Suprapubic skin (tissue), 4 donors: Measurements from ENCODE around the gene DNAH17. TPM values are rescaled to one million over a fixed set of nuclear protein-coding genes. Genes with fewer than 3 reads are reported as not detected.
"Not testable (repeated sequence)": the region's sequence is repeated elsewhere in the genome, so short reads cannot be mapped to it uniquely, and the experiment has no call there.

Experiments used
- DNase-seq, 2 donors: peaks; one replicate each; pipeline ENCODE4 v3.0.0-alpha.2; 2019; ENCODE audit warnings: low spot score in 2 of 2
- H3K27ac ChIP-seq: fragments of 200-600 bp; sonication (generic); one replicate; pipeline ENCODE4 v1.5.1; 2019
- H3K27me3 ChIP-seq: fragments of 200-600 bp; sonication (generic); one replicate; pipeline ENCODE4 v1.5.1; 2019
- H3K36me3 ChIP-seq: fragments of 200-600 bp; sonication (generic); one replicate; pipeline ENCODE4 v1.5.1; 2019
- H3K4me1 ChIP-seq: fragments of 200-600 bp; sonication (generic); one replicate; pipeline ENCODE4 v1.5.1; 2019
- H3K4me3 ChIP-seq: fragments of 200-600 bp; sonication (generic); one replicate; pipeline ENCODE4 v1.5.1; 2019; ENCODE audit warnings: mild to moderate bottlenecking
- H3K9me3 ChIP-seq: fragments of 200-600 bp; sonication (generic); one replicate; pipeline ENCODE4 v1.5.1; 2019
- CTCF ChIP-seq, 2 donors: fragments of 200-600 bp in 1 of 2; fragments of 450-650 bp in 1 of 2; sonication (generic) in 1 of 2; IDR thresholded peaks; one replicate each; pipeline ENCODE4 v1.5.1; 2016 to 2019; ENCODE audit warnings: antibody characterized with exemption in 2 of 2, mild to moderate bottlenecking in 1 of 2, moderate library complexity in 1 of 2
- EP300 ChIP-seq: sonication (generic); formaldehyde crosslinking; IDR thresholded peaks from one replicate; pipeline ENCODE4 v1.6.1; 2017; ENCODE audit warnings: antibody characterized with exemption
- POLR2A ChIP-seq, 2 donors: fragments of 450-650 bp; IDR thresholded peaks; one replicate each; pipeline ENCODE4 v1.6.1; 2017; ENCODE audit warnings: antibody characterized with exemption in 2 of 2, mild to moderate bottlenecking in 2 of 2, moderate library complexity in 2 of 2
- POLR2AphosphoS5 ChIP-seq, 3 donors: sonication (generic); formaldehyde crosslinking; IDR thresholded peaks; one replicate each; pipeline ENCODE4 v1.6.1; 2017; ENCODE audit warnings: antibody characterized with exemption in 3 of 3
- WGBS: methylation state at CpG from one replicate; pipeline ENCODE4 v1.1.5; 2018; 5-methylcytosine and 5-hydroxymethylcytosine counted together
- total RNA-seq, 4 donors: library from RNA; depleted of rRNA; stranded (reverse); fragments of >200 nt; gene quantifications; one replicate each; pipeline ENCODE4 v1.1.0, GENCODE V29; 2016

Gene DNAH17
- total RNA-seq, 4 donors from 2014 or later = 3.7 to 6.7 (median 5.2) TPM

- peaks cover 6% of the 10 kb centered on the region for H3K27me3 ChIP-seq
- DNase-seq = no peak
- 92% methylated on average over 6 of the region's 11 CpGs for WGBS
- H3K4me3 ChIP-seq = no peak overlapping the region
- no peaks in the 10 kb centered on the region for H3K9me3 ChIP-seq
- no peaks in the 10 kb centered on the region for H3K4me1 ChIP-seq
- H3K27ac ChIP-seq = no peak overlapping the region
- TF ChIP-seq POLR2A (IDR thresholded peaks at IDR 0.05) (no peak), POLR2AphosphoS5 (IDR thresholded peaks at IDR 0.05) (no peak), CTCF (IDR thresholded peaks at IDR 0.05) (no peak), EP300 (no peak)
- H3K36me3 ChIP-seq = no peaks in the 10 kb centered on the region
Measured at GRCh38 chr17:78507526-78507925, 69.7 kb downstream of the DNAH17 start.

GRCh38 chr17:78506454-78507309 lies 70.5 kb downstream of the DNAH17 start:
- no peak for DNase-seq
- Histone ChIP-seq H3K4me1 (no peaks in the 10 kb centered on the region), H3K27ac (no peak overlapping the region), H3K27me3 (peaks cover 6% of the 10 kb centered on the region), H3K36me3 (no peaks in the 10 kb centered on the region), H3K9me3 (no peaks in the 10 kb centered on the region), H3K4me3 (no peak overlapping the region)
- TF ChIP-seq POLR2A (IDR thresholded peaks at IDR 0.05) = no peak
- TF ChIP-seq POLR2AphosphoS5 (IDR thresholded peaks at IDR 0.05) = no peak
- no peak for TF ChIP-seq EP300
- no peak for TF ChIP-seq CTCF (IDR thresholded peaks at IDR 0.05)
- 78% methylated on average over 18 of the region's 20 CpGs for WGBS

- no peak for TF ChIP-seq EP300
- TF ChIP-seq CTCF (IDR thresholded peaks at IDR 0.05) = no peak
- TF ChIP-seq POLR2AphosphoS5 (IDR thresholded peaks at IDR 0.05) = no peak
- no peak for TF ChIP-seq POLR2A (IDR thresholded peaks at IDR 0.05)
- Histone ChIP-seq H3K27ac (no peak overlapping the region), H3K4me3 (no peak overlapping the region), H3K36me3 (no peaks in the 10 kb centered on the region), H3K27me3 (peaks cover 6% of the 10 kb centered on the region), H3K9me3 (no peaks in the 10 kb centered on the region), H3K4me1 (no peaks in the 10 kb centered on the region)
- no peak for DNase-seq
- WGBS = 85% methylated on average over 21 of the region's 21 CpGs
Measured at GRCh38 chr17:78504156-78504925, 72.9 kb downstream of the DNAH17 start.

DNA sequence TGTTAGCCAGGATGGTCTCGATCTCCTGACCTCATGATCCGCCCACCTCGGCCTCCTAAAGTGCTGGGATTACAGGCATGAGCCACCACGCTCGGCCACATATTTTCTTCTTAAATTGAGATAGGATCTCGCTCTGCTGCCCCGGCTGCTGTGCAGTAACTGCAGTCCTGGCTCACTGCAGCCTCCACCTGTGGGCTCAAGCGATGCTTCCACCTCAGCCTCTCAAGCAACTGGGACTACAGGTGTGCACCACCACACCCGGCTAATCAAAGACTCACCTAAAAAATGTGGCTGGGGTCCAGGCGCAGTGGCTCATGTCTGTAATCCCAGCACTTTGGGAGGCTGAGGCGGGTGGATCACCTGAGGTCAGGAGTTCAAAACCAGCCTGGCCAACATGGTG lies 73.8 kb downstream of the DNAH17 start:
- 93% methylated on average over 11 of the region's 11 CpGs for WGBS
- not testable (repeated sequence) for H3K4me3 ChIP-seq

GRCh38 chr17:78502611-78503148 lies 74.5 kb downstream of the DNAH17 start:
- DNase-seq = no peak
- no peak for TF ChIP-seq POLR2A (IDR thresholded peaks at IDR 0.05)
- no peak for TF ChIP-seq POLR2AphosphoS5 (IDR thresholded peaks at IDR 0.05)
- no peak for TF ChIP-seq CTCF (IDR thresholded peaks at IDR 0.05)
- TF ChIP-seq EP300 = no peak
- Histone ChIP-seq H3K9me3 (no peaks in the 10 kb centered on the region), H3K4me1 (no peaks in the 10 kb centered on the region), H3K27me3 (peaks cover 6% of the 10 kb centered on the region), H3K4me3 (no peak overlapping the region), H3K27ac (no peak overlapping the region), H3K36me3 (no peaks in the 10 kb centered on the region)
- 88% methylated on average over 25 of the region's 25 CpGs for WGBS

More for the DNA sequence above, 73.8 kb downstream of the DNAH17 start:
- not testable (repeated sequence) for DNase-seq, H3K27me3 ChIP-seq, H3K4me1 ChIP-seq, H3K9me3 ChIP-seq, H3K36me3 ChIP-seq, H3K27ac ChIP-seq
